OCI-LY7 (cell line): Measurements from ENCODE around the gene ACTR3. TPM values are rescaled to one million over a fixed set of nuclear protein-coding genes. Genes with fewer than 3 reads are reported as not detected.
A peak's percentile ranks its signal among the peaks of the same experiment; 100 is the strongest.

Experiments
- BruUV-seq: library from RNA; stranded (reverse); fragments of 400-500 nt; replicated peaks from 2 replicates; lab custom pipeline; 2021; lab: Mats Ljungman, UMichigan
- CTCF ChIA-PET: fragments of 300-600 bp; sonication (Branson Sonifier 250); formaldehyde crosslinking; loops from one replicate; lab custom pipeline; 2022; ENCODE audit warnings: antibody characterized with exemption; ENCODE audit not compliant: unreplicated experiment; lab: Charles Lee
- POLR2A ChIA-PET: fragments of 300-600 bp; sonication (Branson Sonifier 250); formaldehyde crosslinking; loops from one replicate; lab custom pipeline; 2022; ENCODE audit warnings: antibody characterized with exemption; lab: Charles Lee
- DNase-seq: peaks from one replicate; pipeline ENCODE4 v3.0.0-alpha.2; 2015; ENCODE audit warnings: low spot score
- H2AFZ ChIP-seq: fragments of 200-600 bp; sonication (generic), shearing (Covaris generic); 2 replicates; pipeline ENCODE4 v1.6.1; 2014; ENCODE audit warnings: mild to moderate bottlenecking, antibody characterized with exemption, low read length, moderate library complexity
- H3K27ac ChIP-seq: fragments of 200-600 bp; sonication (generic); 2 replicates; pipeline ENCODE4 v1.5.1; 2014; ENCODE audit warnings: mixed run types, low read depth, mild to moderate bottlenecking, moderate library complexity, low read length, inconsistent platforms; ENCODE audit not compliant: poor library complexity, severe bottlenecking
- H3K36me3 ChIP-seq: fragments of 200-600 bp; sonication (generic); 2 replicates; pipeline ENCODE4 v1.6.1; 2014; ENCODE audit warnings: mild to moderate bottlenecking, antibody characterized with exemption, low read length, moderate library complexity, mixed read lengths; ENCODE audit not compliant: insufficient read depth
- H3K4me1 ChIP-seq: fragments of 200-600 bp; sonication (generic); 2 replicates; pipeline ENCODE4 v1.5.1; 2014; ENCODE audit warnings: mild to moderate bottlenecking, low read length; ENCODE audit not compliant: insufficient read depth, poor library complexity, severe bottlenecking
- H3K4me2 ChIP-seq: fragments of 200-600 bp; sonication (generic); 2 replicates; pipeline ENCODE4 v1.6.1; 2014; ENCODE audit warnings: mild to moderate bottlenecking, low read length
- H3K4me3 ChIP-seq: fragments of 200-600 bp; sonication (generic); 2 replicates; pipeline ENCODE4 v1.5.1; 2014; ENCODE audit warnings: mild to moderate bottlenecking, low read depth, low read length; ENCODE audit not compliant: poor library complexity, severe bottlenecking
- H3K79me2 ChIP-seq: fragments of 200-600 bp; sonication (generic); 2 replicates; pipeline ENCODE4 v1.6.1; 2016; ENCODE audit warnings: low read depth, mild to moderate bottlenecking, low read length, moderate library complexity, mixed read lengths; ENCODE audit not compliant: insufficient read depth
- H3K9me2 ChIP-seq: fragments of 200-600 bp; sonication (generic); 2 replicates; pipeline ENCODE4 v1.6.1; 2016; ENCODE audit warnings: mild to moderate bottlenecking, low read length, mixed read lengths; ENCODE audit not compliant: insufficient read depth
- H3K9me3 ChIP-seq: fragments of 200-600 bp; sonication (generic); 2 replicates; pipeline ENCODE4 v1.6.1; 2014; ENCODE audit warnings: mild to moderate bottlenecking, mixed run types, low read length, mixed read lengths
- H4K20me1 ChIP-seq: fragments of 200-600 bp; sonication (generic); 2 replicates; pipeline ENCODE4 v1.6.1; 2014; ENCODE audit warnings: mild to moderate bottlenecking, antibody characterized with exemption, low read length, moderate library complexity, mixed read lengths; ENCODE audit not compliant: insufficient read depth
- CTCF ChIP-seq: fragments of 200-600 bp; sonication (generic); conservative IDR thresholded peaks from 2 replicates; pipeline ENCODE4 v1.5.1; 2014; ENCODE audit warnings: mild to moderate bottlenecking, antibody characterized with exemption, low read length, moderate library complexity, mixed read lengths
- EZH2phosphoT487 ChIP-seq: fragments of 200-600 bp; sonication (generic); IDR thresholded peaks from 2 replicates; pipeline ENCODE4 v1.6.1; 2018; ENCODE audit warnings: low read depth, borderline replicate concordance, mild to moderate bottlenecking, mixed run types, antibody characterized with exemption, low read length, moderate library complexity, mixed read lengths
- intact Hi-C: fragments of 100-400 bp; cut with micrococcal nuclease; formaldehyde crosslinking; loops from one replicate; pipeline ENCODE4 v1.10.0; 2022; ENCODE audit not compliant: unreplicated experiment
- total RNA-seq, 2 experiments: library from RNA; depleted of rRNA in 1 of 2; stranded (reverse); fragments of >200 nt in 1 of 2; shearing (Covaris generic) in 1 of 2; gene quantifications; 2 replicates each; pipeline ENCODE4 v1.2.3, GENCODE V29; 2014 to 2022

The ACTR3 gene
- total RNA-seq, 2 experiments from 2014 or later: 192 to 320 TPM

- H3K9me2 ChIP-seq: no peaks in the 10 kb centered on the region
- H3K36me3 ChIP-seq: peaks cover 47% of the 10 kb centered on the region
- no peak for TF ChIP-seq EZH2phosphoT487
- TF ChIP-seq CTCF: no peak
- H3K27ac ChIP-seq: peak overlapping the region; percentile 87
- H4K20me1 ChIP-seq: peaks cover 11% of the 10 kb centered on the region
- CTCF ChIA-PET: interaction anchor here (0.6 kb wide), 1 partner anchor 131 kb away, joined by 4 read pairs; the partner anchor contains the start of gene SLC35F5
- H2AFZ ChIP-seq: no peak overlapping the region
- peaks cover 48% of the 10 kb centered on the region for H3K4me1 ChIP-seq
- DNase-seq: no peak
- no TSS peak for BruUV-seq
- POLR2A ChIA-PET: interaction anchor here (0.6 to 4.4 kb wide), 17 partner anchors 9 to 157 kb away, joined by 3 to 18 read pairs (median 4); no protein-coding TSS in a partner anchor
- no peaks in the 10 kb centered on the region for H3K9me3 ChIP-seq
- intact Hi-C loops: no loop called here
- H3K4me2 ChIP-seq: peak overlapping the region; percentile 99
- peaks cover 78% of the 10 kb centered on the region for H3K79me2 ChIP-seq
- peak overlapping the region; percentile 82 for H3K4me3 ChIP-seq
Observed at GRCh38 chr2:113887009-113887792, 2.7 kb upstream of the ACTR3 start.

- POLR2A ChIA-PET: interaction anchor here (0.8 to 4.4 kb wide), 16 partner anchors 8 to 132 kb away, joined by 3 to 20 read pairs (median 6); partner anchors contain the start of gene SLC35F5
- no peak overlapping the region for H2AFZ ChIP-seq
- H3K9me2 ChIP-seq: no peaks in the 10 kb centered on the region
- CTCF ChIA-PET: interaction anchor here (1.0 kb wide), 1 partner anchor 133 kb away, joined by 3 read pairs; the partner anchor contains the start of gene SLC35F5
- H3K9me3 ChIP-seq: no peaks in the 10 kb centered on the region
- H3K4me3 ChIP-seq: peak overlapping the region; percentile 82
- H4K20me1 ChIP-seq: peaks cover 20% of the 10 kb centered on the region
- BruUV-seq: TSS peak; percentile 80
- H3K4me2 ChIP-seq: peak overlapping the region; percentile 99
- TF ChIP-seq EZH2phosphoT487 (no peak), CTCF (no peak)
- intact Hi-C loops: loop anchor here (1.0 kb wide), 2 partner anchors 28 to 133 kb away; partner anchors contain the start of gene SLC35F5
- H3K79me2 ChIP-seq: peaks cover 94% of the 10 kb centered on the region
- DNase-seq: no peak
- H3K4me1 ChIP-seq: peaks cover 65% of the 10 kb centered on the region
- H3K27ac ChIP-seq: peak overlapping the region; percentile 87
- peaks cover 54% of the 10 kb centered on the region for H3K36me3 ChIP-seq
Observed at GRCh38 chr2:113888641-113889470, 1.0 kb upstream of the ACTR3 start.
